ENCODE results near the gene MFRP.

The MFRP gene

GRCh38 chr11:119376197-119376847 lies 29.8 kb upstream of the MFRP start:
- no peak for TF ChIP-seq POLR2A (IDR thresholded peaks at IDR 0.05; ENCODE audit: low read depth, low read length)
- DNase-seq (ENCODE audit: insufficient read length, low spot score), result no peak
- FAIRE-seq, result no peak

GRCh38 chr11:119375337-119376196 lies 29.1 kb upstream of the MFRP start:
- no peak for TF ChIP-seq POLR2A (IDR thresholded peaks at IDR 0.05; ENCODE audit: low read depth, low read length)
- DNase-seq (ENCODE audit: insufficient read length, low spot score) (no peak), FAIRE-seq (no peak)

- TF ChIP-seq POLR2A (IDR thresholded peaks at IDR 0.05; ENCODE audit: low read depth, low read length), result no peak
- FAIRE-seq (no peak), DNase-seq (ENCODE audit: insufficient read length, low spot score) (no peak)
Measured at GRCh38 chr11:119374632-119375336, 28.3 kb upstream of the MFRP start.

- TF ChIP-seq POLR2A (IDR thresholded peaks at IDR 0.05; ENCODE audit: low read depth, low read length), result no peak
- DNase-seq (ENCODE audit: insufficient read length, low spot score) (no peak), FAIRE-seq (peak; percentile 79)
Measured at GRCh38 chr11:119373921-119374631, 27.6 kb upstream of the MFRP start.

- DNase-seq (ENCODE audit: insufficient read length, low spot score) (no peak), FAIRE-seq (no peak)
- TF ChIP-seq POLR2A (IDR thresholded peaks at IDR 0.05; ENCODE audit: low read depth, low read length), result no peak
Measured at GRCh38 chr11:119373059-119373920, 26.8 kb upstream of the MFRP start.

- no peak for FAIRE-seq
- DNase-seq (ENCODE audit: insufficient read length, low spot score), result no peak
- TF ChIP-seq POLR2A (IDR thresholded peaks at IDR 0.05; ENCODE audit: low read depth, low read length), result no peak
Measured at GRCh38 chr11:119372260-119373058, 26.0 kb upstream of the MFRP start.

GRCh38 chr11:119371778-119372182 lies 25.3 kb upstream of the MFRP start:
- TF ChIP-seq POLR2A (IDR thresholded peaks at IDR 0.05; ENCODE audit: low read depth, low read length), result no peak

GRCh38 chr11:119371067-119371601 lies 24.6 kb upstream of the MFRP start:
- no peak for FAIRE-seq
- no peak for TF ChIP-seq POLR2A (IDR thresholded peaks at IDR 0.05; ENCODE audit: low read depth, low read length)
- DNase-seq (ENCODE audit: insufficient read length, low spot score), result no peak

More at GRCh38 chr11:119371778-119372182, 25.3 kb upstream of the MFRP start:
- FAIRE-seq (no peak), DNase-seq (ENCODE audit: insufficient read length, low spot score) (no peak)

- no peak for TF ChIP-seq POLR2A (IDR thresholded peaks at IDR 0.05; ENCODE audit: low read depth, low read length)
- DNase-seq (ENCODE audit: insufficient read length, low spot score) (no peak), FAIRE-seq (no peak)
Measured at GRCh38 chr11:119370486-119371046, 24.1 kb upstream of the MFRP start.

GRCh38 chr11:119369132-119369925 lies 22.8 kb upstream of the MFRP start:
- no peak for DNase-seq (ENCODE audit: insufficient read length, low spot score)
- TF ChIP-seq POLR2A (IDR thresholded peaks at IDR 0.05; ENCODE audit: low read depth, low read length), result no peak
- FAIRE-seq, result no peak
